ENCODE data around the gene MOG.
"Not testable (repeated sequence)": the region's sequence is repeated elsewhere in the genome, so short reads cannot be mapped to it uniquely, and the experiment has no call there.

GRCh38 chr6:29672116-29672515 is 15.2 kb downstream of the MOG start:
- TF ChIP-seq, protein P1, sequence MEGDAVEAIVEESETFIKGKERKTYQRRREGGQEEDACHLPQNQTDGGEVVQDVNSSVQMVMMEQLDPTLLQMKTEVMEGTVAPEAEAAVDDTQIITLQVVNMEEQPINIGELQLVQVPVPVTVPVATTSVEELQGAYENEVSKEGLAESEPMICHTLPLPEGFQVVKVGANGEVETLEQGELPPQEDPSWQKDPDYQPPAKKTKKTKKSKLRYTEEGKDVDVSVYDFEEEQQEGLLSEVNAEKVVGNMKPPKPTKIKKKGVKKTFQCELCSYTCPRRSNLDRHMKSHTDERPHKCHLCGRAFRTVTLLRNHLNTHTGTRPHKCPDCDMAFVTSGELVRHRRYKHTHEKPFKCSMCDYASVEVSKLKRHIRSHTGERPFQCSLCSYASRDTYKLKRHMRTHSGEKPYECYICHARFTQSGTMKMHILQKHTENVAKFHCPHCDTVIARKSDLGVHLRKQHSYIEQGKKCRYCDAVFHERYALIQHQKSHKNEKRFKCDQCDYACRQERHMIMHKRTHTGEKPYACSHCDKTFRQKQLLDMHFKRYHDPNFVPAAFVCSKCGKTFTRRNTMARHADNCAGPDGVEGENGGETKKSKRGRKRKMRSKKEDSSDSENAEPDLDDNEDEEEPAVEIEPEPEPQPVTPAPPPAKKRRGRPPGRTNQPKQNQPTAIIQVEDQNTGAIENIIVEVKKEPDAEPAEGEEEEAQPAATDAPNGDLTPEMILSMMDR (IDR thresholded peaks at IDR 0.05): not testable (repeated sequence)
- TF ChIP-seq EZH2 (IDR thresholded peaks at IDR 0.05; ENCODE audit: borderline replicate concordance, insufficient read depth, low read depth, low read length, poor library complexity, severe bottlenecking): not testable (repeated sequence)

Data from B cell (primary cell).